NCI-H82 (cell line): ENCODE results near the gene CDKL4.
"Not testable (repeated sequence)": the region's sequence is repeated elsewhere in the genome, so short reads cannot be mapped to it uniquely, and the experiment has no call there.

ENCODE experiments used
- DNase-seq: peaks from one replicate; lab custom pipeline; 2025; lab: John Stamatoyannopoulos, UW

CDKL4 gene

DNA sequence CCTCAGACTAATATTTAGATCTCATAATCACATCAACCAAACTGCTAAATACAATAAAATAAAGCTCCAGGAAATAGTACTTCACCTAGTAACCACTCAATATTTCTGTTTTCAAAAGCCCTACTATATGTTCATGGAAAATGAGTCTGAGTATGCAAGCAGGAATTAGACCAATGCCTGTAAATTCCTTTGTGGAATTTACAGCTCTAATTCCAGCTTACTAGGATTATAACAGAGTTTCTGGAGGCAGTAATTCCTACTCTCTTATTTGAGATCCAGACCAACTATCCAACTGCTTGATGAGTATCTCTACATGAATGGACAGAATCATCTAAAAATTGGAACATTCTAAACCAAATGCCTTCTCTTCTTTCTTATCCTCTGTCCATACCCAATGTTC is 11.6 kb downstream of the CDKL4 start:
- DNase-seq: peak; percentile 23

DNA sequence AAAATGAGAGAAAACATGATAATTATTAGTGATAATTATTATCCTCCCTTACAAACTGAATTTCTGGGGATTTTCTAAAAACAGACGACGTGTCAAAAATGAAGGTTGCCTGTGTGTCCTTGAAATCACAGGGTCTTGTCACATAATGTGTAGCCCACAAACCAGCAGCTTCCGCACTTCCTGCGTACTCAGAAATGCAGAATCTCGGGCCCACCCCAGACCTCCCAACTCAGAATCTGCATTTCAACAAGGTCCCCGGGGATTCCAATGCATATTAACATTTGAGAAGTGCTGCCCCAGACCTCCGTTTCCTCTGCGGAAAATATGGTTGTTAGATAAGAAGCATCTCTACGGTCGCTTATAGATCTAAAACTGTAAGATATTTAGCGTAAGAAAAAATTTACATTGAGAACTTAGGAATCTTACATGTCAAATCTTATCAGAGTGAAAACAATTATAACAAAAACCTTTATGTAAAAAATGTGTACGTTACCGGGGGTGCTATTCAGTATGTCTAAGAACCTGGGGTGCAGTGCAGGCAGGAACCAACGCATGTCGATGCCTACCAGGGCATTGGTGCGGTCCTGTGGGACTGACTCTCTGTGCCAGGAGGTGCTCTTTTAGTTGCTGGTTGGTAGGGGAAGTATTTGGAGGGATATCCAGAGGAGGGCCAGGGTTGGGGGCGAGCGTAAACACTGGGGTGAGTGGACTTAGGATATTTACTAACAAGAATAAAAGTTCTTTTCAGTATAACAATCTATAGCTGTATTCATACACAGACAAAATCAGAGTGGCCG is 15.2 kb downstream of the CDKL4 start:
- no peak for DNase-seq

DNA sequence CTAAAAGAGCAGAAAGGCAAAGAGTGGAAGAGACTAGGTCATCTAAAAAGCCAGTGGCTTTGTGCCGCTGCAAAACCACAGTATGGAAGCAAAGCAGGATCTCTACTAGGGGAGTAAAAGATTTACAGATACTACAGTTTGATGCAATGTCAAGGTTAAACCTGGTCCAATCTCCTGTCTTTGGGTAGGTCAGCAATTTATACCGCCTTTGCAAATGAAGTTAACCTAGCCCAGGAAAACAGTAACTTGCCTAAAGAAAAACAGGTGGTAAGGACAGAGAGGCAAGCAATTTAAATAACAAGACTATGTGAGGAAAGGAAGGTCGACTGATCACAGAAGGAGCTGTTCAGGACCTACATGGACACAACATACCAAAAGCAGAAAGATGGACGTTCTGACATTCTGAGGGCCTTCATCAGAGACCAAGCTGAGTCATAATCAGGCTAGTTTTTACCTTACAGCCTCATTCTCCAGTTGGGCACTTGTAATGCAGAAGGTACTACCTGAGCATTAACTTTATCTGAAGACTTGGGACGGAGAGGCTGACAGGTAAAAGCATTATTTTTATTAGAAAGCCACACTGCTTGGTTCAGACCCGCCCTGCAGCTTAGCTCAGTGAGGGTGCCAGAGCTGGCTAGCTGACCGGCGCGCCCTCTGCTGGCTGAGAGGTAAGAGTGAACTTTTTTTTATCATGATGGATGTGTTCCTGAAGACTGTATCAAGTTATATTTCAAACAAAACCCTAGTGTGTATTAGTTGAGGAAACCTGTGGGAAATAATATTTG is 15.9 kb downstream of the CDKL4 start:
- DNase-seq: peak; percentile 81

DNA sequence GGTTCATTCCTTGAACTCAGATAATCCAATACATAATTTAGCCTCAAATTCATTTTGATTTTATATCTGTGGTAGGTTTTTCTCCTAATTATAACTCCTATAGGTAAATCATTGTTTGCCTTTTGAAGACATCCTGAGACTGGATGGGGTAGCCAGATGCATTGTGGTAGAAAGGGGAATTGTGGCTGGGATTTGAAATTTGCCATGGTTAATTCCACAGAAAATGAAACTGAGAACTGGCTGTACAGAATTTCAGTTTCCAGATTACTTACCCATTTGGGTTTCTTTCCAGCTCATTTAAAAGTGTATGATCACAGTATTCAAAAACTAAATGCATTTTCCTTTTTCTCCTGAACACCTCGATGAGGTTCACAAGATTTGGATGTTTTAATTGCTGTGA is 18.2 kb downstream of the CDKL4 start:
- no peak for DNase-seq

DNA sequence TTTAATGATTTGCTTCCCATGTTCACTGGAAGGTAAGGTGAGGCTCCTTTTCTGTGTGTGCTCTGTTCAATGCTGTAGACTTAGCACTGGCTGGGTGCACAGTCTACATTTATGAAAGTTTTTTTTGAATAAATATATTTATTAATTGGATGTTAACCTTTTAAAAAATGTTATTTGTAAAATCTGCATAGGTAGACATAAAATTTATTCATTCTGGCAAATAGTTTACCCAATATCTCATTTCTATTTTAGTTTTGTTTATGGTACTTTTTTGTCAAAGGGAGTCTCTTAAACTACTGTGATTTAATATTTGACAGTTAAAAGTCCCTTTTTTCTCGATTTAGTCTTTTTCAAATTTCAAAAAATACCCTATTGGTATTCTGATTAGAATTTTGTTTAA is 19.9 kb downstream of the CDKL4 start:
- no peak for DNase-seq

DNA sequence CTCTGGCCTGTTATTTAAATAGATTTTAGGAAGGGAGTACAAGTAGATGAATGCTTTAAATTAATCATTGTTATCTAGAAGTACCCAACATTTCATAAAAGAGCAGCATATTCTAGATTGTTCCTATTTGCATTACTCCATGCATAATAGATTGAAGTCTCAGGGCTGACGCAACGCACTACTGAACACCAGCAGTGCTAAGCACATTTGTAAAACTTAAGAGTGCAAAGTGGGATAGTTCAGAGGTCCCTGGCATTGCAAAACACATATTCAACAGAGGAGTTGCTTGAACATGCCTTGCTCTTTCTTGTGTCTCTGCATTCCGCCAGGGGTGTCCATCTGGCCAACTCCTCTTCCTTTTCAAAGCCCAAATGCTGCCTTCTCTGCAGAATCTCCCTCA is 22.3 kb downstream of the CDKL4 start:
- no peak for DNase-seq

DNA sequence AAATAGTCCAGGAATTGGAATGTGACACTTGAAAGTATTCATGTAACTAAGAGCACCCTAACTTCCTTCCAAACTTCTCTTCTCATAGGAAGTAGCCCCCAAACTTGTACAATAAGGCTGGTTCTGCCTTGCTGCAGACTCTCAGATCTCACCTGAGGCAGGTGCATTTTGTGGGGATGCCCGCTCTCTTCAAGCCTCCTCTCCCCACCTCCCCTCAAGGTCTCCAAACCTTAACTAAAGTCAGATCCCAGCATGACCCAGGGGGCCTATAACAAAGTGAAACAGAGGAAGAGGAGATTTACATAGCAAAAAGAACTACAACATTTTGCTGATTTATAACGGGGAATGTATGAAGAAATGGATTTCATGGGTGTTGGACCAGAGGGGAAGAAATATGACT is 23.6 kb downstream of the CDKL4 start:
- no peak for DNase-seq

DNA sequence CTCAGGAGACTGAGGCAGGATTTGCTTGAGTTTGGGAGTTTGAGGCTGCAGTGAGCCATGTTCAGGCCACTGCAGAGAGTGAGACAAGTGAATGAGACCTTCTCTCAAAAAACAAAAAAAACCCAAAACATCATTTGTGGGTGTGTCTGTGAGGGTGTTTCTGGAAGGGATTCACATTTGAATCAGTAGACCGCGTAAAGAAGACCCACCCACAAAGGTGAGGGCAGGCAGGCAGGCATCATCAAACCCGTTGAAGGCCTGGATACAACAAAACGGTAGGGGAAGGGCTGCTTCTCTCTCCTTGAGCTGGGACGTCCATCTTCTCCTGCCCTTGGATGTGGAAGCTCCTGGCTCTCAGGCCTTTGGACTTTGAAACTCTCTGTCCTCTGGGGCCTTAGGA is 25.4 kb downstream of the CDKL4 start:
- DNase-seq: no peak

DNA sequence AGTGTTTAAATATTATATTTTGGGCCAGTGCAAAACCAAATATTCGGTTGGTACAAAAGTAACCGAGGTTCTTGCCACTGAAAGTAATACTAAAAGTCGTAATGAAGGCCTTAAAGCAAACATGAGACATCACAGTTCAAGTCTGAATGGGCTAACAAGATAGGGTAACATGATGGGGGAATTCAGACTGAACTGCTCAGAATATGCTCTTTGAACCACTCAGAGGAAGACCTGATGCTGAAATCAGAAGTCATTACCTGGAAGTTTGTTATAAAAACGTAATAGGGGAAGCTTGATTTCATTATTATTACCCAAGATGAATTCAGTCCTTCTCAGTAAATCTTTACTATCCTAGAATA is 26.6 kb downstream of the CDKL4 start:
- no peak for DNase-seq

DNA sequence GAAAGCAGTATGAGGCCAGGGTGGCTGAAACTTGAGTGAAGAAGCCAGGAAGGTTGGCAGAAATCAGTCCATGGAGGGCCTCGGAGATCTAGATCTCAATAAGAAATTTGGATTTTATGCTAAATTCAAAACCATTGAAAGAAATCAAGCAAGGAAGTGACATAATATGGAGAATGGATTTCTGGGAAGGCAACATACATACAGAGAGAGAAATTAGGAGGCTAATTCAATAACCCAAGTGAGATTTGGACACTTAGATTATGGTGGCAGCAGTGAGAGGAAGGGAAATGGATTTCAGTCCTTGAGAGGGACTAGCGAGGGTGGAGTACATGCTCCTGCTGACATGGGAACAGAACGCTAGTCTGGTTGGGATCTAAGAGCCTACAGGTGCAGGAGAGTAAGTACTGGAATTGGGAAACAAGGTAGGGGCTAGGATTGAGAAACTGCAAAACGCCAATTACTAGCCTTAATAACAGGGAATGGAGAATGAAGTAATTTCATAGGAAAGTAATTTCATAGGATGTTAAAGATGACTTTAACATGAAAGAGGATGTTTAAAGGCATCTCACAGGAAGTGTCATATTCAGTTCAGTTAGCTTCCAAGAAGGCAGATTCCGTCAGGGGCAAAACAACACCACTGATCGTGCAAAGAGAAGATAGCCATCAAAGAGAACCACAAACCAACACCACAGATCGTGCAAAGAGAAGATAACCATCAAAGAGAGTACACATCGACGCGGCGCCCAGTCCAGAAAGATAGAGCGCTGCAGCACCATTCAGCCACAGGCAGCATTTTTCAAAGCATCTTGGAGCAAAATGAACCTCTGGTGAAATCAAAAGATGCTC is 27.2 kb downstream of the CDKL4 start:
- no peak for DNase-seq

DNA sequence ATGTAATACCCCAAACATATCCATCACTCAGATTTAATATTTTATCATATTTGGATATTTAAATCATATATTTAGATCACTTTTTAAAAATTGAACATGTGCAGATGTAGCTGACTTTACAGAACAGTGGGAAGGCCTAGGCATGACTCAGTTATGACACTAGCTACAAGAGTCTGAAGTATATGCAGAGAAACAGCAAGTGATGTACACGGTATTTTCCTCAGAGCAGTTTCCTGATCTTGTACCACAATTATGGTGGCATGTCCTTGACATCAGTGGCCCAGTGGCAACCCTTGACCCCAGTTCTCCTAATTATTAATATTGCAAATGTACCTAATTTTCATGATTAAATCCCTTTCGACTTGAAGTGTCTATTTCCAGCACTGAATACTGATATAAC is 28.2 kb downstream of the CDKL4 start:
- no peak for DNase-seq

DNA sequence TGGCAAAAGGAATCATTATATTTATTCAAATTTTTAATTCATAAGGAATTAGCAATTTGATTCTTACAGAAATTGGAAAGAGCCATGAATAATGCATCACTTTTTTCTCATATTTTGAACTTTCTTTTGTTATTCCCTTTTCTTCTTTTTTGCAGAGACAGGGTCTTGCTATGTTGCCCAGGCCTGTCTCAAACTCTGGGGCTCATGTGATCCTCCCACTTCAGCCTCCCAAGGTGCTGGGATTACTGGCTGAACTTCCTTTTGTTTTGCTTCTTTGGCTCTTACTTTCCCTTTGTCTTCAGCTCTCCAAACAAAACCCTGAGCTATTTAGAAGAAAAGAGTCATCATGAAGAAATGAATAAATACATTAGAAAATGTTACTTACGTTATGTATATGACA is 30.8 kb downstream of the CDKL4 start:
- DNase-seq: no peak

DNA sequence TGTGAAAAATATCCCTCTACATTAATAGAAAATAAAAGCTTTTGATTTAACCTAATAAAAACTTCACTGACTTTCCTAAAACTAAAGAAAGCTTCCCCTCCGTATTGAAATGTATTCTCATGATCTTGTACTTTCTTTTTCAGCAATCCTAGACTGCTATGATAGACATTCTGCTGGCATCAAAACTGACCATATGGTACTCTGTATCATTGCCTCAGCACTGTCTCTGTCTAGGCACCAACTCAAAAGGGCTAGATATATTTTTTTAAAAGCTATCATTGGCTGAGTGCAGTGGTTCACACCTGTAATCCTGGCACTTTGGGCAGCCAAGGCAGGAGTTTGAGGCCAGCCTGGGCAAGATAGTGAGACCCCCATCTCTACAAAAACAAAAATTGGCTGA is 32.9 kb downstream of the CDKL4 start:
- DNase-seq: no peak

DNA sequence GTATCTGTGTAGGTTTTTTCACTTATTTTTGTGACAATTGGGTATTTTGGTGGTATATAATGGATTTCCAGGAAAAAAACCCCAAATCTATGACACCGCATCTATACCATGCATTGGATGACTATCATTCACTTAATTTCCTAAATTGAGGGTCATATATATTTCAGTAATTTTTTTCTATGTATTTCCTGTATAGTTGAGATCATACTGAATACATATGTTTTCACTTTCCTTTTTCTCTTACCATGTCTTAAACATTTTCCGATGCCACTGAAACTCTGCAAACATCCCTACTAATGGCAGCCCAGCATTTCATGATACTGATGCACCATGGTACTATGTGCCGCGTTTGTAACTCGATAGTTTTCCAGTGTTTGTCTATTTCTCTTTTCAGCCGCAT is 40.4 kb downstream of the CDKL4 start:
- DNase-seq: no peak

DNA sequence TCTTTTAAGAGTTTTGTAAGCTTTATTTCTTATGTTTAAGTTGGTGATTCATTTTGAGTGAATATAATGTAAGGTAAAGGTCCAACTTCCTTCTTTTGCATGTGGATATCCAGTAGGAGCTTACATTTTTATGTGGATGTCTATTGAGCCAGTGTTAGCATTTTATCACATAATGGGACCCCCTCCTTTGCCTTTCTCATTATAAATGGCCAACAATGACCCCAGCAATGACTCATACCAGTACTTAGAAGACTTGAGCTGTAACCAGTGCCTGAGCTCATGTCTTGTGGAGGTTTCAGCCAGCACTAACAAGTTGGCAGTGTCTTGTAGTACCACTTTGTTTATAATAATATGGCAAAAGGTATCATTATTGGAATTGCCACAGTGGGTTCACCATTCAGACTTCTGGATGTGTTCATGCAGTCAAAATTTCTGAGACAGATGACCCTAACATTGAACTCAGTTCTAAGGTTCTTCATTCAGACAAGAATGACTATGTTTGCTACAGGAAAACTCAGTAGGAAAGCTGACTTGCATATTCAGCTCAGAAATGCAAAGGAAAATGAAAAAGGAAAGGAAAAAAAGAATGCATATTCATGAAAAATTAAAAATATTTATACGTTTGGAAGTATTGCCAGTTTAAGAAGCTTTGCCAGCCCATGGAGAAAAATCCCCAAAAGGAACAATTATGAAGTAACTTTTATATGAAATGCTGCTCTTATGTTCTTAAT is 41.0 kb downstream of the CDKL4 start:
- no peak for DNase-seq

DNA sequence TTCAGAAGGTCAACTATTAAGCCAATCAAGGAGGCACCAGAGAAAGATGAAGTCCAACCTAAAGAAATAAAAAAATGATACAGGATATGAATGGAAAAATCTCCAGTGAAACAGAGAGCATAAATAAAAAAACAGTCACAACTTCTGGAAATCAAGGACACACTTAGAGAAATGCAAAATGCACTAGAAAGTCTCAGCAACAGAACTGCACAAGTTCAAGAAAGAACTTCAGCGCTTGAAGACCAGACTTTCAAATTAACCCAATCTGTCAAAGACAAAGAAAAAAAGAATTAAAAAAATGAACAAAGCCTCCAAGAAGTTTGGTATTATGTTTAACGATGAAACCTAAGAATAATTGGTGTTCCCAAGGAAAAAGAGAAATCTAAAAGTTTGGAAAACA is 46.8 kb downstream of the CDKL4 start:
- not testable (repeated sequence) for DNase-seq

DNA sequence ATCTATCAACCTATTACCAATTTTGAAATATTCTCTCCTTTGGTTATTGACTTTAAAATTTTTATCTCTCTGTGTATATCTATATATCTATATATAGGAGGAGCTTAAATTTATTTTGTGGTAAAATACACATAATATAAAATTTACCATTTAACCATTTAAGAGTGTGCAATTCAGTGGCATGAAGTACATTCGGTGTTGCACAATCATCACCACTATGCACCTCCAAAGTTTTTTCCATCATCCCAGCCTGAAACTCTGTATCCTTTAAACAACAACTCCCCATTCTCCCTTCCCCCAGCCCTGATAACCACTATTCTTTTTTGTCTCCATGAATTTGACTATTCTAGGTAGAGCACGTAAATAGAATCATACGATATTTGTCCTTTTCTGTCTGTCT is 49.1 kb downstream of the CDKL4 start:
- no peak for DNase-seq

DNA sequence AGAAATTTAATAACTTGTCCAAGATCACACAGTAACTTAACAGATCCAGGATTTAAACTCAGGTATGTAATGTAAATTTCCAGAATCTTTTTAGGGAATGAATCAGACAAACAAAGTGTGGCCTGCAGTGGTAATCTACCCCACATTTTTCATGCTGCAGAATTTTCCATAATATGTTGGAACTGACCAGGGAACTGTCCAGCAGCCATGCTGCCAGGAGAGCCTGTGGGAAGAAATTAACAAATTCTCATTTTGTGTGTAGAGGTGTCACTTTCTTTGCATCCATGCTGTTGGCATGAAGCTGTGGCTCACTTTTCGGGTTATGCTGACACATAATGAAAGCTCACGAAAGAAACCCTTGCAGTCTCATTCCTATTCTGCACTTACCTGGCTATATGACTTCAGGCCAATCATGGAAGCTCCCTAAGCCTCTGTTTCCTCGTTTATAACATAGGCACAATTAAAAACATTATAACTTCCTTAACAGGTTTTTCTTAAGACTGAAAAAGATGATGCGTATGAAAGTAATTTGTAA is 54.7 kb downstream of the CDKL4 start:
- no peak for DNase-seq

DNA sequence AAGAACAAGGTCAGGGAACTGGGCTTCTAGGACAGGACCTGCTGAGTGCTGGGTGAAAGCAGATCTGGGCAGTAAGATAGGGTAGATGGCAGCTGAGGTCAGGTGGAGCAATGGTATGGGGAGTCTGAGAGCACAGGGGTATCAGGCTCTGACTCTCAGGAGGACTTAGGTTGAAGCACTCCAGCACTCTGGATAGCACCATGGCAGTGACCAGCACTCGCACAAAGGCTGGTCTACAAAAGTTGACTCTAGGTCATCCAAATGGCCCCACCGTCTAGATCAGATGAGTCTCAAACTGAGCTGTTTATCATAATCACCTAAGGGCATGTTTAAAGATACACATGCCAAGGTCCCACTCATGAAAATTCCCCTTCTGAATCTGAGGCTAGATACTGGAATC is 60.1 kb downstream of the CDKL4 start:
- no peak for DNase-seq

DNA sequence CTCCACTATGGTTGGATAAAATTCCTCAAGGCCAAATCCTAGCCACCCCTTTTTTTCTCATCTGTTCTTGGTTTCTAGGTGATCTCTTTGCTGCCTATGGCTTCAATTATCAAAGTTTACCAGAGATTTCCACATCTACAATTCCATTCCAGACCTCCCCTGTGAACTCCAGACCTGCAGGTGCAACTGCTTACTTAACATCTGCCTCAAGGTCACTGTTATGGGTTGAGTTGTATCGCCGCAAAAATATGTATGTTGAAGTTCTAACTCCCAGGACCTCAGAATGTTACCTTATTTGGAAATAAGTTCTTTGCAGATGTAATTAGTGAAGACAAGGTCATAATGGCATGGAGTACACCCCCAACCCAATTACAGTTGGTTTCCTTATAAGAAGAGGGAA is 62.5 kb downstream of the CDKL4 start:
- DNase-seq: no peak

DNA sequence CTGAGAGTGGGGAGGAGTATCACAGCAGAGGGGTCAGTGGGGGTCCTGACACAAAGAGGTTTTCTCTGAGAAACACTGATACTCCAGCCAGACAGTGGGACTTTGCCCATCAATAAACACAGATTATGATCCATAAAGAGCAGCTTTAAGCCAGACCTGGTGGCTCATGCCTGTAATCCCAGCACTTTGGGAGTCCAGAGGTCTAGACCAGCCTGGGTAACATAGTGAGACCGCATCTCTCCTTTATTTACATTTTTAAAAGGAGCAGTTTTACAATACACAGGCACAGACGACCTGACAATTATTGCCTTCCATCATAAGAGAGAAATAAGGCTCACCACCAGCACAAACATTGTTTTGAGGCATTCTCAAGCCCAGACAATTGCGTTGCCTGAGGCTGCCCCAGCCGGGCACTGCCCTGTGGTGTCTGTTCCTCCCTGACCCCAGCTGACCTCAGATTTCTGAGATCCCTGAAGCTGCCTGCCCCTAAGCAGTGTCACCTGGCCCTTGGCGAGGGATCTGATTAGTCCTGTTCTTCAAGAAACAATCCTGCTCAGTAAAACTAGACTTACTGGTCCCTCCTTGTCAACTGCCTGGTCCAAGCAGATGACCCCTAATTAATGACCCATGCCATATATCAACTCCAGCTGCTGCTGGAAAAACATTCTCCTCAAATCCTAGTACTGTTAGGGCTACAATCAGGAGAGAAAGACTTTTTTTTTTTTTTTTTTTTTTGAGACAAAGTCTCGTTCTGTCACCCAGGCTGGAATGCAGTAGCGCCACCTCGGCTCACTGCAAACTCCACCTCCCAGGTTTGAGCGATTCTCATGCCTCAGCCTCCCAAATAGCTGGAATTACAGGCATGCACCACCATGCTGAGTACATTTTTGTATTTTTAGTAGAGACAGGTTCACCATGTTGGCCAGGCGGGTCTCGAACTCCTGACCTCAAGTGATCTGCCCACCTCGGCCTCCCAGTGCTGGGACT is 63.5 kb downstream of the CDKL4 start:
- DNase-seq: peak; percentile 12
